GM19463 (cell line): ENCODE results near the gene CALML3.
"Not testable (repeated sequence)": the region's sequence is repeated elsewhere in the genome, so short reads cannot be mapped to it uniquely, and the experiment has no call there.

Source experiments
- ATAC-seq: cut with Tn5 transposase; IDR thresholded peaks from one replicate; pipeline ENCODE4 v1.9.1; 2021; ENCODE audit warnings: mild to moderate bottlenecking, moderate library complexity; ENCODE audit not compliant: unreplicated experiment

CALML3 gene

GRCh38 chr10:5524641-5525560 is at the start of gene CALML3:
Gene CALML3, plus strand, starts transcription at chr10:5524961. Its CDS starts 125 bp downstream, at chr10:5525086.
- ATAC-seq: no peak

DNA sequence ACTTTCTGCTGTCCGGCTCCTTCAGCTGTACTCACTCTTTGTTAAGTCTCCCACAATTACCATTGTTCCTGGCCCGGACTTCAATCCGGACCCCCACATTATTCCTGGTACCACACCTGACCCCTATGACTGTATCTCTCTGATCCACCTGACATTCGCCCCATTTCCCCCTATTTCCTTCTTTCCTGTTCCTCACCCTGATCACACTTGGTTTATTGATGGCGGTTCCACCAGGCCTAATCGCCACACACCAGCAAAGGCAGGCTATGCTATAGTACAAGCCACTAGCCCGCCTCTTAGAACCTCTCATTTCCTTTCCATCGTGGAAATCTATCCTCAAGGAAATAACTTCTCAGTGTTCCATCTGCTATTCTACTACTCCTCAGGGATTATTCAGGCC is 49.7 kb upstream of the CALML3 start:
- ATAC-seq: not testable (repeated sequence)

GRCh38 chr10:5475974-5476807 is 48.6 kb upstream of the CALML3 start:
- ATAC-seq: not testable (repeated sequence)

DNA sequence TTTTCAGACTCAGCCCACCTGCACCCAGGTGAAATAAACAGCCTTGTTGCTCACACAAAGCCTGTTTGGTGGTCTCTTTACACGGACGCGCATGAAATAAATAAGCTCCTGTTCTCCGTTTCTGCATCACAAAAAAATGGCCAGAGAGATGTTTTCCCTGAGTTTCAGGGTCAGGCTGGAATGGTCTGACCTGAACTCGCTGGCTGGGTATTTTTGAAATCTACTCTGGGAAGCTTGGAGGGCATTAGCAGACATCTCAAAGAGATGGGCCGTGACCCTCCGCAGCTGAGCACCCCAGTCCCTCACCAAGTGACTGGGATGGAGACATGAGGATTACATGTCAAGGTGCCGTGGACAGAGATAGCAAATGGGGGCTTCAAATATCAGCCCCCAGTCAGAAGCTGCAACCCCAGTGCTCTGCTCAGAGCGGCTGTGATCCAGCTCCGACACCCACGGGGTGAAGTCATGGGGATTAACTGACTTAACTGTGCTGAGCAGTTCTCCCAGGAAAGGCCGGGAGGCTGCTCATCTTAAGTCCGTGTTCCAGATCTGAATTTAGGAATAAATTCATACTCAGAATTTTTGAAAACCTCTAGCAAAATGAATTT is 47.7 kb upstream of the CALML3 start:
- ATAC-seq: no peak

GRCh38 chr10:5477948-5478693 is 46.6 kb upstream of the CALML3 start:
- no peak for ATAC-seq

GRCh38 chr10:5478694-5479305 is 46.0 kb upstream of the CALML3 start:
- ATAC-seq: no peak

DNA sequence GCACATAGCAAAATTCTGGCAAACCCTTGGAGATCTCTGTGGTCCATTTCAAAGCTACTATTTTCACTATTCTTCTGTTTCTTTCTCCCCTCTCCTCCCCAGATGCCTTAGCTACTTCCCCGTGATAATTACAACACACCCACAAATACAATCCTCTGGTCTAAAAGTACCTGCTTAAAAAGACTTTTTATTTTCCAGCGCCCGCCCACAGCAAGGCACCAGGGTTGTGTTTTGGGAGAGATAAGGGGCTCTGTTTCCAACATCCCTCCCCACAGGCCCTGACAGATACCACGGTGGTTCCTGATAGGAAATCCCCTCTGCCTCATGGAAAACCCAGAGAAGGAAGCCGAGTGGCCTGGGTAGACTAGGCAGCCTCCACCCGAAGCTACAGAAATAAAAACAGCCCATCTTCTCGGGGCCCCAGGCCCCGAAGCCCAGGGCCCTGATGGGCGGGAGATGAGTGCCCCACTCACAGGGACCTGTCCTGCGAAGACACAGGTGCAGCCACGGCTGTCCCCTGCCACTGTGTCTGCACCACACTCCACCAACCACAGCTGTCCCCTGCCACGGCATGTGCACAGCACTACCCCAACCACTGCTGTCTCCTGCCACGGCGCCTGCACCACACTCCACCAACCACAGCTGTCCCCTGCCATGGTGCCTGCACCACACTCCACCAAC is 45.1 kb upstream of the CALML3 start:
- no peak for ATAC-seq

- no peak for ATAC-seq
Observed at GRCh38 chr10:5480162-5480941, 44.4 kb upstream of the CALML3 start.

DNA sequence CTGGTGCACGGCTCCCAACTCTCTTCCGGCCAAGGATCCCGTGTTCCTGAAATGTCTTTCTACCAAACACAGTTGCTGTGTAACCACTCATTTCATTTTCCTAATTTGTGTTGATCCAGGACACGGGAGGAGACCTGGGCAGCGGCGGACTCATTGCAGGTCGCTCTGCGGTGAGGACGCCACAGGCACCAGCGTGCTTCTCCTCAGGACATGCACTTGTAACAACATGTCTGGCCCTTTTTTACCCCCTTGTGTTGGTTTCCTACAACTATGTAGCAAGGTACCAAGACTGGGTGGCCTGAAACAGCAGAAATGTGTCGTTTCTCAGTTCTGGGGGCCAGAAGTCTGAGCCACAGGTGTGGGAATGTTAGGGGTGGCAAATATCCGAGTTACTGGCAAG is 43.6 kb upstream of the CALML3 start:
- ATAC-seq: no peak

DNA sequence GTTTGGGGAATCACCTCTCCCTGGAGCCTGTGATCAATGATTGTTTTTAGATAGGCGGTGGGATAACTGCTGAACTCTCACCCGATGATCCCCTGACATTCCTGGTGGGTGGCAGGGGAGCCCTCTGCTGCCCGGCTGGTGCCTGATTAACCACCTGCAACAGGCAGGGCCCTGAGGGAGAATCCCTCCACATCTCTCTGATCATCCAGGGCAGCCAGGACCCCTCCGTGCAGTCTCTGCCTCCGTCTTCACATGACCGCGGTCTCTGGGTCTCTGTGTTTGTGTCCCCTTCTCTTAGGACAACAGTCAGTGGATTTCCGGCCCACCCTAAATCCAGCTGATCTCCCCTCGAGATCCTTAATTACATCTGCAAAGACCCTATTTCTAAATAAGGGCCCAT is 42.7 kb upstream of the CALML3 start:
- ATAC-seq: no peak

GRCh38 chr10:5484205-5484604 is 40.6 kb upstream of the CALML3 start:
- no peak for ATAC-seq

DNA sequence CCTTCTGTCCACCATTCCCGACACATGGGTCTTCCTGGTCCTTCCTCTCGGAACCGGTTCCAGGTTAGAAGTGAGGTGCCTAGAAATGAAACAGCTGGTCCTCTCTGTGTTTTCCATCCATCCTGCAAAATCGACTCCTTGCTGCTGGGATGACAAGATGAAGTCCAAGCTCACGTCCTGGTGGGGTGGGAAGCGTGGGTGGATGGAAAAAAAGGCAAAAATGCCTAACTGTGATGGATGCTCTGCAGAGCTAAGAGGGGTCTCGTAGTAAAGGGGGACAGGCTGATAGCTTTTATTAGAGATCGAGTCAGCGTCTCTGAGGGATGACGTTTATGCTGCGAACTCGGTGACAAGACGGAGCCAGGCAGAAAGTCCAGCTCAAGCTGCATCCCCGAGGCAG is 39.5 kb upstream of the CALML3 start:
- ATAC-seq: no peak

DNA sequence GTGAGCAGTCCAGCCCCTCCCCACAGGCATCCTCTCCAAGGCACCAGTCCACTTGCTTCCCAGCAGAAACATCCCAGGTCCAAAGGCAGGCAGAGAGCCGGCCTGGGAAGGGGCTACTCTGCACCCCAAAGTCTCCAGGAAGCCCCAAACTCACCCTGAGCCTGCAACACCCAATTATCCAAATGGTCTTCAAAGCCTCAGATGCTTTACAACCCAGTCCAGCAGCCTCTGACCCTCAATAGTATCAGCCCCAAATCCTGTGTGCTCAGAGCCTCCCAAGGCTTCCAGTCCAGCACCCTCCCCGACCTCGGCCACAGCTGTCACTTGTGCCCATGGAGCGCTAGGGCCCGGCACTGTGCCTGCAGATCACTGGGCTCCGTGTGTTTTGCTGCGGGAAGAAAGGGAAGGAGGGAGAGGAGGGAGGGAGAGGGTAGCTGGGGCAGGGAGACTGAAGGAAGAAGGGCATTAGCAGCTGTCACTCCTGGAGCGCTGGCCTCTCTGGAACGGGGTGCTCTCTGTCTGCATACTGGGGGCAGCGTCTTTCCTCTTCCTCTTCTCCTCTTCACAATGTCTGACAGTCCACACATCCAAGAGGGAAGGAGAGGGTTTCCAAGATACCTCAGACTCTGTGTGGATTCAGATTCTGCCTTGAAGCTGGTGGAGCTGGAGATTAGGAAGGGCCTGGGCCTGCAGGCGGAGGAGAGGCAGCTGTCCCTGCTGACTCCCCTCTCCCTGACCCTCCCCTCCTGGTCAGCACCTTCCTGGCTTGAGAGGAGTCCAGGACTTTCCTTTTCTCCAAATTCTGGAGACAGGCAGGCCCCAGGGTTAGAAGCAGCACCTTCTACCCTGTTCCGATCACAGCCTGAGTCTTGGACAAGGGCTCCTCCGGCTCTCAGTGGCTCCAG is 38.6 kb upstream of the CALML3 start:
- ATAC-seq: no peak

DNA sequence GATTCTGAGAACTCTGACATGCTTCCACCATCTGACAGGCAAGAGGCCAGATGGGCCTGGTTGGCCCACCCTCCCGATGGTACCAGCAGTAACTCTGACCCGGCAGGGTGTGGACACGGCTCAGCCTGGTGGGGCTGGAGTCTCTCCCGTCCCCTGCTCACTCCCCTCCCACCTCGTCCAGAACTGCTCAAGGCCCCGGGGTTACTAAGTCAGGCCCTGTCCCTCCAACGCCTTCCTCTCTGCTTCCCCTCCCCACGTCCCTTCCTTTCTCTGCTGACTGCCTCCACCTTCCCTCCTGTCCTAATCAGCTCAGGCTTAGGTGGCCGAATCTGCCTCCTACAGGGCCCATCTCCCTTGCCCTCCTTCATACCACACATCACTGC is 37.9 kb upstream of the CALML3 start:
- ATAC-seq: no peak

GRCh38 chr10:5488272-5489161 is 36.2 kb upstream of the CALML3 start:
- no peak for ATAC-seq

DNA sequence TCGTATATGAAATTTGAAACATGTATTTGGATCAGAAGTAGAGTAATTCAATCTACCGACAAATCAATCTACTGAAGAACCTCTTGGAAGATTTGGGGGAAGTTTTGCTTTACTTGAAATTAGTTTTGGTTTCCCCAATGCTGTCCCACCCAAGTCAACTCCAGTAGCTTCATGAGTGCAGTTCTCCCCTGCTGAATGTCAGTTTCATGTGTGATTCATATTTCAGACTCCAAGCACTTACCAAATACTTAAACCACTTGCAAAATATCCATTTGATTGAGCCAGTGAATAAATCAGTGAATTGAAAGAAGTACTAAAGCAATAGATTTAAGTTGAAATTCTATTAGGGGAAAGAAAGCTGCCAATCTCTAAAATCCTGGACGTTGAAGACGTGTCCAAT is 34.7 kb upstream of the CALML3 start:
- ATAC-seq: no peak
